Epidermal melanocyte (primary cell): ENCODE measurements around the gene SEMA7A.
"Not testable (repeated sequence)": the region's sequence is repeated elsewhere in the genome, so short reads cannot be mapped to it uniquely, and the experiment has no call there.

Source experiments
- DNase-seq: peaks from one replicate; pipeline ENCODE4 v3.0.0; 2011; ENCODE audit warnings: low spot score; ENCODE audit not compliant: insufficient read length

Gene SEMA7A

DNA sequence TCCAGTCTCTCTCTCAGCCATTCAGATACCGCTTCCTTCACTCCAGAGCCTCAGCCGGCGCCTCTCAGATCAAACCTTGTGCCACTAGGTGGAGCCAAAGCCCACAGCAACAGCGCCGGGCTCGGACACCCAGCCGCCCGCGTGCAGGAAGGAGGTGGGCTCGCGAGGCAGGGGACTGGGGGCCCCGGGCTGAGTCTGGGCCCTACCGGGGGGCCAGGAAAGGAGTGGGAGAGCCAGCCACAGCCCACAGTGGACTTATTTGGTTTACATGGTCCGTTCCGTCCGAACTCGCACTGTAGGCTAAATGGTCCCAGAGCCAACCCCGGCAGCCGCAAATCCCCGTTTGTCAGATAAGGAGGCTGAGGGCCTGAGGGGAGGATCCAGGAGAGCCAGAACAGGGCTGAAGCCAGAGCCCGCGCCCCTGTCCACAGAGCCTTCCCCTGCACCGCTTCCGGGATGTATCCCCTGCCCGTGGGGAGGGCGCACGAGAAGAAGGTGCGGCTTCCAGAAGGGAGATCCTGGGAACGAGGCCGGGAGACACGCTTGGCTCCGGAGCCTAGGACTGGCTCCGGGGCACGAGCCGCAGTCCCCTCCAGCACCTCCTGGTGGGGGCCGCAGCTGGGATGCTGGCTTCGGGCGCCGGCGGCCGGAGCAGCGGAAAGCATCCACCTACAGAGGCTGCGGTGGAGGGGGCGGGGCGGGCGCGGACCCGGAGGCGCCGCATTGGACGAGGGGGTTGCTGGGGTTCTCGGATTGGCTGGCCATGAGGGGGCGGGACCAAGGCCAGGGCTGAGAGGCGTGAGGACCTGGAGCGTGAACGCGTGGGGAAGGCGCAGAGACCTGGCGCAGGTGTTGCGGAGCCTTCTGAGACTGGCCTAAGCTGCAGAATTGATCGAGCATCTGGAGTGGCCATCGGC is 59.8 kb downstream of the SEMA7A start:
- DNase-seq: peak; percentile 98

GRCh38 chr15:74373056-74373650 is 60.6 kb downstream of the SEMA7A start:
- DNase-seq: no peak

DNA sequence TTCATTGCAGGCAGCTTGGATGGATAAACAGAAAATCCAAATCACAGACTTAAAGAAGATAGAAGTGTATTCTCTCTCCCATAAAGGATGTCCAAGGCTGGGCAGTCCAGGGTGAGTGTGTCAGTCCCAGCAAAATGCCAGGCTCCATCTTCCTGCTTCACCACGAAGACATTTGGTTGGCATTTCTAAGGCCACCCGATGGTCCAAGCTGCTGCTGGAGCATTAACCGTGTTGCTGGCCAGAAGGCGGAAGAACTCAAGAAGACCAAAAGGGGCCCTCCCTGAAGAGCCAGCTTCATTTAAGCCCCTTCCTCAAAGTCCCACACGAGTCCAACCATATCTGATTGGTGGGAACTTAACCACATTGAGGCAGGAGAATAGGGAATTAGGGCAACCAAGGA is 63.3 kb downstream of the SEMA7A start:
- DNase-seq: no peak

DNA sequence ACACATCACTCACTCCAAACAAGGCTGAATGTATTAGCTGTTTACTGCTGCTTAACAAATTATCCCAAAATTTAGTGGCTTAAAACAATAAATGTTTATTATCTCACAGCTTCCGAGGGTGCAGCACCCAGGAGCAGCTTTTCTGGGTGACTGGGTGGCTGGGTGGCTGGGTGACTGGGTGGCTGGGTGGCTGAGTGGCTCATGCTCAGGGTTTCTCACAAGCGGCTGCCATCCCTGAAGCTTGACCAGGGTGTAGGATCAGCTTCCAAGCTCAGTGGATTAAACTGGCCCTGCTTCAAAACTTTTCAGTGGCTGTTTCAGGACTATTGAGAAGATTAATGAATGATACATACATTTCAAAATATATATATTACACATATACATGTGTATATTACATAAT is 64.0 kb downstream of the SEMA7A start:
- DNase-seq: no peak

- no peak for DNase-seq
Measured at GRCh38 chr15:74369084-74369745, 64.5 kb downstream of the SEMA7A start.

DNA sequence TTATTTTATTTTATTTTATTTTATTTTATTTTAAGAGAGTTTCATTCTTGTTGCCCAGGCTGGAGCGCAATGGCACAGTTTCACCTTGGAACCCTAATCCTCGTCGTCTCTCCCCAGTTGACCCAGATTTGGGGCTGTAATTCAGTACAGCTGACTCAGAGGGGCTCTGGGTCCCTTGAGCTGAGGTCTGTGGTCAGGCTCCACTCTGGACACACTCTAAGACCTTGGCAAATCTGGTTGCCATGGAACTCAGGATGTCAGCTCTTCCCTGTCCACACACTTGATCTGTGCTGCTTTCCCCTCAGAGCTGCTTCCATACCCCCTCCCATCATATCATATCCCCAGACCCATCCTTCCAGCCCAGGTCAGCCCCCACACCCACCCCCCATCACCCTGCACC is 65.6 kb downstream of the SEMA7A start:
- no peak for DNase-seq

DNA sequence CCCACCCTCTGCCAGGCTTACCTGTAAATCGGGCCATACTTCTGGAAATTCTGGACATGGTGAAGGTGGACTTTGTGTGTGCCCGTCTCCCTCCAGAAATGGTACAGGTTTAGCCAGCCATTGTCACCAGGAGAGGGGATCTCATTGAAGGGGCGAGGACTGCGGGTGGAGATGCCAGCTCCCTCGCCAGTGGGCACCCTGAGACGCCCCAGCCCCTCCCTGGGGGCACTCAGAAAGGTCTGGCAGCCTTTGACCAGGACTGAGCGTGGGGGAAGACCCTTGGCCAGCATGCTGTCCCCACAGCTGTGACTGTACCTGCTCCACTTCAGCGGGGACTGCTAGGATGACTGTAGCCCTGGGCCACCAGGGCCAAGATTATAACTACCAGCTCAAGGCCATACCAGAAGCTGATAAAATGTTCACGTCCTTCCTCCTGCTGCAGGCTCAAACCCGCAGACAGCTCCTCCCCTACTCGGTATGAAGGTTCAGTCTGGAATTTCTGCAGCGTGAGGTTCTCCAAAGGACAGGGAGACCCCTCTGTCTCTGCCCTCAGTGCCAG is 66.4 kb downstream of the SEMA7A start, which contains the start of gene CYP11A1:
CYP11A1 (minus strand) TSS at position 351 of the 559 bp plus-strand sequence; CDS start at position 290, 61 bp downstream.
- DNase-seq: no peak

- DNase-seq: no peak
Measured at GRCh38 chr15:74365598-74366445, 67.9 kb downstream of the SEMA7A start.

GRCh38 chr15:74364936-74365597 is 68.7 kb downstream of the SEMA7A start:
- DNase-seq: no peak

DNA sequence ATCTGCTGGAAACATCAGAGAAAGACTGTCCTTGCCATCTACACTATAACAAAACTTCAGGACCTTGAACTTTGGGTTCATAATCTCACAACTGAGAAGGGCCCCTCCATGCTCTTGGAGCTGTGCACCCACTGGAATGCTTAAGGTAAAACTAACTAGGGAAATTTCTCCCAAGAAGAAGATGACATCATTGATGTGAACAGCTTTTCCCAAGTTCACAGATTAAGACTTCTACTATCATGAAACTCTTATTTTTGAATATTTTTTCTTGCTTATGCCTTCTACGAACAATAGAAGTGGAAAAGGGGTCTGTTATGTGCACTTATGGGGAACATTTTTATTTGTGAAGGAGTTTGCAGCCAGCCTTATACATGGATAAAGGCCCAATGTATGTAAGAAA is 71.3 kb downstream of the SEMA7A start:
- DNase-seq: no peak

DNA sequence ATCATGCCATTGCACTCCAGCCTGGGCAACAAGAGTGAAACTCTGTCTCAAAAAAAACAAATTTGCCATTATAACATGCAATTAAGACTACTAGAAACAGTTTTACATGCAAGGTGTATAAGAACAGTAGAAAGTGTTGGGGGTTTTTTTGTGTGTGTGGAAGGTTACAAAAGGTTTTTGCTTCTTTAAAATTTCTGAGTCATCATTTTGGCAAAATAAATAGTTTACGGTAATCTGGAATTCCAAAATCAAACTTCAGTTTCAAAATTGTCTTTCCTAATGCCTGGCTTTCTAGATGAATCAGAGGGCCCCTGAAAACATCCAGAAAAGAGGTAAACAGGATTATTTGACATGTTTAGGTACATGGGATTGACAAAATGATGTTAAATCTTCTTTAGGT is 72.9 kb downstream of the SEMA7A start:
- not testable (repeated sequence) for DNase-seq

- not testable (repeated sequence) for DNase-seq
Measured at GRCh38 chr15:74359376-74359775, 74.4 kb downstream of the SEMA7A start.
